Endodermal cell (in vitro differentiated cells): ENCODE results near the gene GNA12. TPM values are rescaled to one million over a fixed set of nuclear protein-coding genes. Genes with fewer than 3 reads are reported as not detected.

ENCODE experiments used
- DNase-seq: peaks from one replicate; pipeline ENCODE4 v3.0.0-alpha.2; 2017
- H3K27ac ChIP-seq: 2 replicates; pipeline ENCODE4 v1.5.1; 2013; ENCODE audit warnings: mild to moderate bottlenecking, low read depth, low read length, moderate library complexity
- H3K27me3 ChIP-seq: 2 replicates; pipeline ENCODE4 v1.6.1; 2013; ENCODE audit warnings: mild to moderate bottlenecking, low read length, moderate library complexity; ENCODE audit not compliant: insufficient read depth, control insufficient read depth, poor library complexity, severe bottlenecking
- H3K36me3 ChIP-seq: 2 replicates; pipeline ENCODE4 v1.7.0; 2013; ENCODE audit warnings: mild to moderate bottlenecking, low read length, moderate library complexity; ENCODE audit not compliant: control insufficient read depth, insufficient read depth
- H3K4me1 ChIP-seq: one replicate; pipeline ENCODE4 v1.7.0; 2013; ENCODE audit warnings: low read length; ENCODE audit not compliant: control insufficient read depth, insufficient read depth
- H3K4me3 ChIP-seq: 2 replicates; pipeline ENCODE4 v1.5.1; 2013; ENCODE audit warnings: mild to moderate bottlenecking, low read length, moderate library complexity
- H3K9ac ChIP-seq: 2 replicates; pipeline ENCODE4 v1.6.1; 2013; ENCODE audit warnings: mild to moderate bottlenecking, low read length, moderate library complexity; ENCODE audit not compliant: poor library complexity, severe bottlenecking; ENCODE audit errors: extremely low read depth
- H3K9me3 ChIP-seq: 2 replicates; pipeline ENCODE4 v1.6.1; 2013; ENCODE audit warnings: mild to moderate bottlenecking, low read length, moderate library complexity; ENCODE audit not compliant: control insufficient read depth
- H3K27ac Mint-ChIP-seq: 2 replicates; pipeline ENCODE4 v1.8.0; 2020; ENCODE audit warnings: mixed read lengths
- H3K27me3 Mint-ChIP-seq: 2 replicates; pipeline ENCODE4 v1.8.0; 2021; ENCODE audit warnings: mild to moderate bottlenecking, mixed read lengths; ENCODE audit not compliant: insufficient read depth
- H3K36me3 Mint-ChIP-seq: 2 replicates; pipeline ENCODE4 v1.8.0; 2020; ENCODE audit warnings: low read depth, mixed read lengths
- H3K4me1 Mint-ChIP-seq: 2 replicates; pipeline ENCODE4 v1.8.0; 2020; ENCODE audit warnings: mixed read lengths
- H3K4me3 Mint-ChIP-seq: 2 replicates; pipeline ENCODE4 v1.8.0; 2020; ENCODE audit warnings: mild to moderate bottlenecking, moderate library complexity, mixed read lengths
- H3K9me3 Mint-ChIP-seq: 2 replicates; pipeline ENCODE4 v1.8.0; 2020; ENCODE audit warnings: mild to moderate bottlenecking, mixed read lengths
- WGBS, 2 experiments: methylation state at CpG; one replicate each; pipeline versions ENCODE4 v1.1.5 to v1.1.7; 2013; ENCODE audit warnings: missing lambda C conversion rate in 2 of 2, mixed read lengths in 1 of 2; ENCODE audit not compliant: insufficient coverage in 1 of 2, insufficient read length in 1 of 2; 5-methylcytosine and 5-hydroxymethylcytosine counted together
- total RNA-seq, 2 donors: library from RNA; stranded (reverse); fragmentation: NEBNext Ultra II Directional in 1 of 2; extraction: Animal tissue kit (Norgen Biotek cat#: 25700) in 1 of 2; gene quantifications; 2 replicates in 1 of 2; 3 replicates in 1 of 2; pipeline ENCODE4 v1.2.1, GENCODE V29; 2021
- TF ChIP-seq, protein P1 (sequence below): fragments of 200-600 bp; sonication (generic); conservative IDR thresholded peaks from 2 replicates; pipeline ENCODE4 v1.5.0; 2021; ENCODE audit warnings: antibody characterized with exemption, mild to moderate bottlenecking

GNA12 gene
- total RNA-seq, 2 donors from 2014 or later: 55.0 to 64.7 TPM

DNA sequence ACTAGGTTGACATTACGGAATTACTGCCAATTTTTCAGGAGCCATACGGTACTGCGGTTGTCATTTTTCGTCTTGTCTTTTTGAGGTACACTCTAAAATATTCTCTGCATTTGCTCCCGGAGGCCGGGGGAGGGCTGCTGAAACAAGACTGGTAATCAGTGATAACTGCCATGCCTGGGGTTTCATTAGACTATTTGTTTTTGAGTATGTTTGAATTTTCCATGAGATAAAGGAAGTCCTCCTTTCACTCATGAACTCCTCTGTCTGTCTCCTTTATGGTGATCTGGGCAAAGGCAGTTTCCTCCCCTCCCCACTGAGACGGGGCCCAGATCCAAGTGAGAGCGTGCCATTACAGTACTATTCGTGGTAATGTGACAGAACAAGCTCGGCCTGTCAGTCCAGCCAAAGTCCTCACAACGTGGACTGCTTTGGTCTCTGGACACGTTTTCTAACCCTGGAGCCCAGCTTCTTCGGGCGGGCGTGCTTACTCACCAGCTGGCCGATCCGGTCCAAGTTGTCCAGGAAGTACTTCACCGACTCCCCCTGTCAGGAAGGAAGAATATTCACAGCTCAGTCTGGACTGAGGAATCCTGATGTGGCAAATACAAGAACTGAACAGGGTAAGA is 111.0 kb downstream of the GNA12 start:
- Histone ChIP-seq H3K36me3 (peaks cover 56% of the 10 kb centered on the region), H3K4me3 (peak overlapping the region; percentile 39), H3K27me3 (no peaks in the 10 kb centered on the region), H3K4me1 (peaks cover 8% of the 10 kb centered on the region), H3K9me3 (no peaks in the 10 kb centered on the region), H3K27ac (no peak overlapping the region), H3K9ac (no peak overlapping the region)
- 94 to 98% methylated on average over 18 of the region's 18 CpGs for WGBS, 2 experiments
- Mint-ChIP-seq H3K27ac (peak overlapping the region; percentile 0), H3K4me3 (no peak overlapping the region), H3K4me1 (peaks cover 14% of the 10 kb centered on the region), H3K36me3 (peaks cover 54% of the 10 kb centered on the region), H3K27me3 (no peaks in the 10 kb centered on the region), H3K9me3 (no peaks in the 10 kb centered on the region)
- DNase-seq: no peak
- TF ChIP-seq, protein P1, sequence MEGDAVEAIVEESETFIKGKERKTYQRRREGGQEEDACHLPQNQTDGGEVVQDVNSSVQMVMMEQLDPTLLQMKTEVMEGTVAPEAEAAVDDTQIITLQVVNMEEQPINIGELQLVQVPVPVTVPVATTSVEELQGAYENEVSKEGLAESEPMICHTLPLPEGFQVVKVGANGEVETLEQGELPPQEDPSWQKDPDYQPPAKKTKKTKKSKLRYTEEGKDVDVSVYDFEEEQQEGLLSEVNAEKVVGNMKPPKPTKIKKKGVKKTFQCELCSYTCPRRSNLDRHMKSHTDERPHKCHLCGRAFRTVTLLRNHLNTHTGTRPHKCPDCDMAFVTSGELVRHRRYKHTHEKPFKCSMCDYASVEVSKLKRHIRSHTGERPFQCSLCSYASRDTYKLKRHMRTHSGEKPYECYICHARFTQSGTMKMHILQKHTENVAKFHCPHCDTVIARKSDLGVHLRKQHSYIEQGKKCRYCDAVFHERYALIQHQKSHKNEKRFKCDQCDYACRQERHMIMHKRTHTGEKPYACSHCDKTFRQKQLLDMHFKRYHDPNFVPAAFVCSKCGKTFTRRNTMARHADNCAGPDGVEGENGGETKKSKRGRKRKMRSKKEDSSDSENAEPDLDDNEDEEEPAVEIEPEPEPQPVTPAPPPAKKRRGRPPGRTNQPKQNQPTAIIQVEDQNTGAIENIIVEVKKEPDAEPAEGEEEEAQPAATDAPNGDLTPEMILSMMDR: no peak

DNA sequence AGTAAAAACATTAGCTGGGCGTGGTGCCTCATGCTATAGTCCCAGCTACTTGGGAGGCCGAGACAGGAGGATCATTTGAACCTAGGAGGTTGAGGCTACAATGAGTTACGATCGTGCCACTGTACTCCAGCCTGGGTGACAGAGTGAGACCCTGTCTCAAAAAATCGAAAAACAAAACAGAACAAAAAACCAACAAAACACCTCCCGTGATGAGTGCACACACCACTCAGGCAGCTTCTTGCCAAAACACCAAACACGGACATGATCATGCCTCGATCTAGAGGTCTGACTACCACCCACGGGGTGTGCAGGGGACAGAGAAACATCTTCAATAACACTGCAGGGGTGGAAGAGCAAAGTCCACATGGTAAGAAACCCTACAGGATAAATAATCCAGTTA is 111.7 kb downstream of the GNA12 start:
- no peak overlapping the region for H3K4me3 Mint-ChIP-seq
- Histone ChIP-seq H3K9ac (no peak overlapping the region), H3K9me3 (no peaks in the 10 kb centered on the region), H3K36me3 (peaks cover 54% of the 10 kb centered on the region), H3K27me3 (no peaks in the 10 kb centered on the region), H3K27ac (no peak overlapping the region), H3K4me3 (peak overlapping the region; percentile 39), H3K4me1 (peaks cover 8% of the 10 kb centered on the region)
- H3K36me3 Mint-ChIP-seq: peaks cover 56% of the 10 kb centered on the region
- 94 to 100% methylated on average over 2 to 9 of the region's 9 CpGs for WGBS, 2 experiments
- no peaks in the 10 kb centered on the region for H3K27me3 Mint-ChIP-seq
- no peaks in the 10 kb centered on the region for H3K9me3 Mint-ChIP-seq
- no peak for DNase-seq
- TF ChIP-seq, protein P1: no peak
- peaks cover 14% of the 10 kb centered on the region for H3K4me1 Mint-ChIP-seq
- no peak overlapping the region for H3K27ac Mint-ChIP-seq

DNA sequence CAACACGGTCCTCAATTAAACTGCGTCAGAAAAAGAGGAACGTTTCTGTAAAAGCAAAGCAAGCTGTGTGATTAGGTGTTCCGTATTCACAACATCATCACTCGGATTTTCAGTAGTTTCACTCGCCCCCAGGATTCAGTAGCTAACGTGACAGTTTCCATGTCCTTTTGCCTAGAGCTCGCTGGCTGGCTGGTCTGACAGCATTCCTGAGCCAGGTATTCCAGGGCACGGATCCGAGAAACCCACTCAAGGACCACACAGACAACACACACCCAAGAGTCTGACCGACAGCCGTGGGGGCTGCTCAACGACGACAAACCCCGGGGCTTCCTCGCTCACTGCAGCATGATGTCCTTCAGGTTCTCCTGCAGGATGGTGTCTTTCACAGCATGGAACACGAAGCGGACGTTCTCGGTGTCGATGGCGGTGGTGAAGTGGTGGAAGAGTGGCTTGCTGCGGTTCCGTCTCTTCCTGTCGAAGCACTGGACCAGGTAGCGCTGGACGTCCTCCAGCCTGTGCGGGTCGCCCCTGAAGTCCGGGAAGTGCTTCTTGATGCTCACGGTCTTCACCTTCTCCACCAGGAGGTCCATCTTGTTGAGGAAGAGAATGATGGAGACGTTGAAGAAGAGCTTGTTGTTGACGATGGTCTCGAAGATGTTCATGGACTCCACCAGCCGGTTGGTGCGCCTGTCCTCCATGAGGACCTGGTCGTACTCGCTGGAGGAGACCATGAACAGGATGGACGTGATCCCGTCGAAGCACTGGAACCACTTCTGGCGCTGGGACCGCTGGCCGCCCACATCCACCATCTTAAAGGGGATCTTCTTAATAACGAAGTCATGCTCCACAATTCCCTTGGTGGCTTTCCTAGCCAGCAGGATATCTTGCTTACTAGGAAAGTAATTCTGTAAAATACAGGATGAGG is 113.0 kb downstream of the GNA12 start:
- H3K4me3 ChIP-seq: no peak overlapping the region
- peak; percentile 30 for DNase-seq
- Mint-ChIP-seq H3K36me3 (peaks cover 61% of the 10 kb centered on the region), H3K27ac (no peak overlapping the region), H3K27me3 (no peaks in the 10 kb centered on the region), H3K4me1 (peaks cover 10% of the 10 kb centered on the region), H3K9me3 (no peaks in the 10 kb centered on the region), H3K4me3 (no peak overlapping the region)
- H3K27ac ChIP-seq: no peak overlapping the region
- WGBS, 2 experiments: 96 to 97% methylated on average over 37 to 45 of the region's 45 CpGs
- no peak overlapping the region for H3K9ac ChIP-seq
- no peaks in the 10 kb centered on the region for H3K27me3 ChIP-seq
- H3K4me1 ChIP-seq: peaks cover 8% of the 10 kb centered on the region
- TF ChIP-seq, protein P1: no peak
- no peaks in the 10 kb centered on the region for H3K9me3 ChIP-seq
- H3K36me3 ChIP-seq: peaks cover 61% of the 10 kb centered on the region
